ENCODE measurements around the gene CARD14. TPM values are rescaled to one million over a fixed set of nuclear protein-coding genes. Genes with fewer than 3 reads are reported as not detected.

Gene CARD14
- total and polyA plus RNA-seq, 2 of the 13 experiments (the other 11 are each of a cell fraction or from before 2014, with no cell fraction given), result 0.11 TPM; not detected in 1

GRCh38 chr17:80145076-80146075, 24.5 kb upstream of the CARD14 start (continued):
- TF ChIP-seq ZNF512B (CRISPR knock-in tag; IDR thresholded peaks at IDR 0.05; ENCODE audit: borderline replicate concordance), result no peak
- TF ChIP-seq TRAFD1 (CRISPR knock-in tag; IDR thresholded peaks at IDR 0.05; ENCODE audit: borderline replicate concordance), result 0 out of 2 replicates have a peak, but pooled peaks have one; percentile 39
- TF ChIP-seq RXRB (CRISPR knock-in tag; IDR thresholded peaks at IDR 0.05; ENCODE audit: borderline replicate concordance), result no peak
- no peak for TF ChIP-seq ZNF850 (CRISPR knock-in tag; conservative IDR thresholded peaks at IDR 0.05)
- TF ChIP-seq TAF1 (CRISPR knock-in tag; IDR thresholded peaks at IDR 0.05), result no peak
- no peak for TF ChIP-seq RNF2 (conservative IDR thresholded peaks at IDR 0.05; ENCODE audit: low read depth)
- no peak for TF ChIP-seq ZNF20 (CRISPR knock-in tag; IDR thresholded peaks at IDR 0.05)
- peak; percentile 41; the same call in 1 of the 2 replicates for TF ChIP-seq ZNF280D (CRISPR knock-in tag; IDR thresholded peaks at IDR 0.05)
- TF ChIP-seq PRPF4 (IDR thresholded peaks at IDR 0.05; ENCODE audit: low read depth, low read length, poor library complexity, severe bottlenecking), result no peak
- no peak for TF ChIP-seq AKAP8 (CRISPR knock-in tag; IDR thresholded peaks at IDR 0.05)
- TF ChIP-seq, protein P1, sequence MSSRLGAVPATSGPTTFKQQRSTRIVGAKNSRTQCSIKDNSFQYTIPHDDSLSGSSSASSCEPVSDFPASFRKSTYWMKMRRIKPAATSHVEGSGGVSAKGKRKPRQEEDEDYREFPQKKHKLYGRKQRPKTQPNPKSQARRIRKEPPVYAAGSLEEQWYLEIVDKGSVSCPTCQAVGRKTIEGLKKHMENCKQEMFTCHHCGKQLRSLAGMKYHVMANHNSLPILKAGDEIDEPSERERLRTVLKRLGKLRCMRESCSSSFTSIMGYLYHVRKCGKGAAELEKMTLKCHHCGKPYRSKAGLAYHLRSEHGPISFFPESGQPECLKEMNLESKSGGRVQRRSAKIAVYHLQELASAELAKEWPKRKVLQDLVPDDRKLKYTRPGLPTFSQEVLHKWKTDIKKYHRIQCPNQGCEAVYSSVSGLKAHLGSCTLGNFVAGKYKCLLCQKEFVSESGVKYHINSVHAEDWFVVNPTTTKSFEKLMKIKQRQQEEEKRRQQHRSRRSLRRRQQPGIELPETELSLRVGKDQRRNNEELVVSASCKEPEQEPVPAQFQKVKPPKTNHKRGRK (CRISPR knock-in tag; IDR thresholded peaks at IDR 0.05), result no peak
- no peak for TF ChIP-seq ATRX (CRISPR knock-in tag; IDR thresholded peaks at IDR 0.05; ENCODE audit: borderline replicate concordance)
- no peak for TF ChIP-seq ZNF256 (CRISPR knock-in tag; conservative IDR thresholded peaks at IDR 0.05)
- TF ChIP-seq ZNF12 (CRISPR knock-in tag; IDR thresholded peaks at IDR 0.05), result 0 out of 2 replicates have a peak, but pooled peaks have one; percentile 12
- TF ChIP-seq ZNF746 (CRISPR knock-in tag; IDR thresholded peaks at IDR 0.05), result no peak
- TF ChIP-seq ZBTB38 (CRISPR knock-in tag; IDR thresholded peaks at IDR 0.05), result 0 out of 2 replicates have a peak, but pooled peaks have one; percentile 7
